Amniotic epithelial cell (primary cell): Measurements from ENCODE around the gene PI4KA.
"Not testable (repeated sequence)": the region's sequence is repeated elsewhere in the genome, so short reads cannot be mapped to it uniquely, and the experiment has no call there.

Source experiments
- DNase-seq: peaks from one replicate; pipeline ENCODE4 v3.0.0-alpha.2; 2010; ENCODE audit warnings: low read depth

PI4KA gene

DNA sequence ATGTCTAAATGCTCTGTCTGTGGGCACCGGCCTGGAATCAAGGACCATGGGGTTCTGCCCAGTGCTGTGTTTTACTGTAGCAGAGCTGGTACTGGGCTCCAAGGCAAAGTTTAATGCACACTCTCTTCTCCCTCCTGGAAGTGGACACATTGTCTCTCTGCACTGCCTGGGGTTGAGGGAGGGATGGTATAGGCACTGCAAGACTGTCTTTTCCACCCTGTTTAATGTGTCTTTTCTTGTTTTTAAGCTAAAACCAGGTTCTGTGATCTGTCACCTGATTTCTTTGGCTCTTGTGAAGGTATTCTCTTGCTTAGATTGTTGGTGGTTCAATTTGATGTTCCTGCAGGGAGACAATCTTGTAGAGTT, 194.0 kb downstream of the PI4KA start:
- DNase-seq = no peak

DNA sequence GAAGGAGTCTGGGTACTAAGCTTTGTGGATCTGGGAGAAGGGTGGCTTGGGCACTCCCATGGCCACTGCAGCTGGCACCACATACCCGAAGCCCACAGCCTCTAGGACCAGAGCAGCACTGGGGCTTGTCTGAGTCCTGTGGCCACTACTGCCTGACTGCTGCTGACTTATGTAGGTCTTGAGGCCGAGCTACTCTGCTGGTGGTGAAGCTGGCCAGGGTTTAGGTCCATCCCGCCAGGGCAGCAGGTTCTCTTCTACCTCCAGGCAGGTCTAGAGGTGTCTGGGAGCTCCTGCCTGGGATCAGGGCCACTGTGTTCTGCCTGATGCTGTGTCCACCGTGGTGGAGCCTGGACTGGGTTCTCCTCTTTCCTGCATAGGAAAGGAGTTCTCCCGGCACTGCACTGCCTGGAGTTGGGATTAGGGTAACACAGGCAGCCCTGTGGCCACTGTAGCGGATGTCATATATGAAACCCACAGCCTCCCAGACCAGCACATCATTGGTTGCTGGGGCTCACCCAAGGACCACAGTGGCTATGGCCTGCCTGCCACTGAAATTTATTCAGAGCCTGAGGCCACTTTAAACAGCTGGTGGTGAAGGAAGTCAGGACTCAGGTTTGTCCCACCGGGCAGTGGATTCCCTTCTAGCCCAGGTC, 194.5 kb downstream of the PI4KA start:
- no peak for DNase-seq

DNA sequence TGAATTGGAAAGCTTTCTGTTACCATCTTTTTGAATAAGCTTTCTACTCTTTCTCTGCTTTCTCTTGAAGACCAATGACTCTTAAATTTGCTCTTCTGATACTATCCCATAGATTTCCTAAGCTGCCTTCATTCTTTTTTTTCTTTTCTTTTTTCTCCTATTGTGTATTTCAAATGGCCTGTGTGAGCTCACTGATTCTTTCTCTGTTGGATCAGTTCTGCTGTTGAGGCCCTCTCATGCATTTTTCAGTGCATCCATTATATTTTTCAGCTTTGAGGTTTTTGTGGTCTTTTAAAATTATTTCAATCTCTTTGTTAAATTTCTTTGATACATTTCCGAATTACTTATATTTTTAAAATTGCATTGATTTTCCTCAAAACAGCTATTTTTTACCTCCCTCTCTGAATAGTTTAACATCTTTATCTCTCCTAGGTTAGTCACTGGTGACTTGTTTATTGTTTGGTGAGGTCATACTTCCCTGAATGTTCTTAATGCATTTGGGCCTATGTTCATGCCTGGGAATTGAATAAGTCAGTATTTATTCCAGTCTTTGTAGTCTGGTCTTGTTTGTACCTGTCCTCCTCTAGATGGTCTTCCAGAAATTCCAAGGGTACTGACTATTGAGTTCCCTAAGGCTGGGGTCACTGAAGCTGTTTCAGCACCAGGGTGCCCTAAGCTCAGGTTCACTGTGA, 195.3 kb downstream of the PI4KA start:
- DNase-seq = peak; percentile 18

DNA sequence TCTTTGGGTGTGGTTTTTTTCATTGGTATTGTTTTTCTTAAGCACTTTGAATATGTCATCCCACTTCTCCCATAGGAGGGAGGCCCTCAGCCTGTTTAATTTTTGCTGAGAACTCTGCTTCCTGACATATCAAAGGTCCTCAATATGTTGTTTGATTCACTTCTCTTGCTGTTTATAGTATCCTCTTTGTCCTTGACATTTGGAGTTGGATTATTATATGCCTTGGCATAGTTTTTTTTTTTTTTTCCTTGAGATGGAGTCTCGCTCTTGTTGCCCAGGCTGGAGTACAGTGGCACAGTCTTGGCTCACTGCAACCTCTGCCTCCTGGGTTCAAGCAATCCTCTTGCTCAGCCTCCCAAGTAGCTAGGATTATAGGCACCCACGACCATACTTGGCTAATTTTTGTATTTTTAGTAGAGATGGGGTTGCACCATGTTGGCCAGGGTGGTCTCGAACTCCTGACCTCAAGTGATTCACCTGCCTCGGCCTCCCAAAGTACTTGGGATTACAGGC, 196.0 kb downstream of the PI4KA start:
- DNase-seq = not testable (repeated sequence)

DNA sequence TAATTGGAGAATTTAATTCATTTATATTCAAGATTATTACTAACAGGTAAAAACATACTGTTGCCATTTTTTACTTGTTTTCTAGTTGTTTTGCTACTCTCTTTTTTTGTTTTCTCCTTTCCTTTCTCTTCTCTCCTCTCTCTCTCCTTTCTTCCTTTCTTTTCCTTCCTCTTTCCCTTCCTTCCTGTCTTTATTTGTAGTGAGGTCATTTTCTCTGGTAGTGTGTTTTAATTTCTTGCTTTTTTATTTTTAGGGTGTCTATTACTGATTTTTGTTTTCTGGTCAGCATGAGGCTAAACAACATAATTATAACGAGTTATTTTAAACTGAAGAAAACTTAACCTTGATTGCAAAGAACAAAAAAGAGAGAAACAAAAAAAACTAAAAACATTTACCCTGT, 197.1 kb downstream of the PI4KA start:
- DNase-seq = no peak

DNA sequence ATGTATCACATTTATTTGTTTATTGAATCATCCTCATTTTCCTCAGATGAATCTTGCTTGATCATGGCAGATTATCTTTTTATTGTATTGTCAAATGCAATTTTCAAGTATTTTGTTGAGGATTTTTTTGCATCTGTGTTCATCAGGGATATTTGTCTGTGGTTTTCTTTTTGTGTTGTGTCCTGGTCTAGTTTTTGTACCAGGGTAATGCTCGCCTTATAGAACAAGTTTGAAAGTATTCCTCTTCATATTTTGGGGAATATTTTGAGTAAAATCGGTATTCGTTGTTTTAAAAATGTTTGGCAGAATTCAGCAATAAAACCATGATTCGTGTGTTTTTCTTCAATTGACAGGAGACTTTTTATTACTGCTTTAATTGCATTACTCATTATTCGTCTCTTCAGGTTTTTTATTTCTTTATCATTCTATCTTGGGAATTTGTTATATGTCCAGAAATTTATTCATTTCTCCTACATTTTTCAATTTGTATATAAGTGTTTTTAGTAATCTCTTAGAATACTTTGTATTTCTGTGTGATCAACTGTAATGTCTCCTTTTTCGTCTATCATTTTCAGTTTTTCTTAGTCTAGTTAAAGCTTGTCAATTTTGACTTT, 198.1 kb downstream of the PI4KA start:
- DNase-seq = no peak

DNA sequence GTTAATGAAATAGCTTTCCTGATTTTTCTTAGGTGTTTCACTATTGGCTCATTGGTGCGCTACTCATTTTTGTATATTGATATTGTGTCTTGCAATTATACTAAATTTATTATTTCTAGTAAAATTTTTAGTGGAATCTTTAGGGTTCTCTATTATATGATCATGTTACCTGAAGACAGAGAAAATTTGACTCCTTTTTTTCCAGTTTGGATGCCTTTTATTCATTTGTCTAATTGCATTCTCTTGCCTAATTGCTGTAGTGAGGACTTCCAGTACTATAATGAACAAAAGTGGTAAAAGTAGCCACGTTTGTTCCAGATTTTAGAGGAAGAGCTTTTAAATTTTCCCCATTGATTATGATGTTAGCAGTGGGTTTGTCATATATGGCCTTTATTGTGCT, 198.7 kb downstream of the PI4KA start:
- DNase-seq = no peak

DNA sequence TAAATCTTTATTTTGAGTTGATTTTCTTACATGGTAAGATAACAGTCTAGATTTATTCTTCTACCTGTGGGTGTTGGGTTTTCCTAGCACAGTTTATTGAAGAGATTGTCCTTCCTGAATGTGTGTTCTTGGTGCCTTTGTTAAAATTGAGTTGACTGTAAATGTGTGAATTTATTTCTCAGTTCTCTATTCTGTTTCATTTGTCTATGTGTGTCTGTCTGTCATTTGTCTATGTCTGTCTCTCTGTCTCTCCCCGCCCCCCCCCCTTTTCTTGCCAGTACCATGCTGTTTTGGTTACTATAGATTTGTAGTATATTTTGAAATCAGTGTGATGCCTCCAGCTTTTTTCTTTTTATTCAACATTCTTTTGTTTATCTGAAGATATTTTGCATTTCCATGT, 199.4 kb downstream of the PI4KA start:
- DNase-seq = no peak

DNA sequence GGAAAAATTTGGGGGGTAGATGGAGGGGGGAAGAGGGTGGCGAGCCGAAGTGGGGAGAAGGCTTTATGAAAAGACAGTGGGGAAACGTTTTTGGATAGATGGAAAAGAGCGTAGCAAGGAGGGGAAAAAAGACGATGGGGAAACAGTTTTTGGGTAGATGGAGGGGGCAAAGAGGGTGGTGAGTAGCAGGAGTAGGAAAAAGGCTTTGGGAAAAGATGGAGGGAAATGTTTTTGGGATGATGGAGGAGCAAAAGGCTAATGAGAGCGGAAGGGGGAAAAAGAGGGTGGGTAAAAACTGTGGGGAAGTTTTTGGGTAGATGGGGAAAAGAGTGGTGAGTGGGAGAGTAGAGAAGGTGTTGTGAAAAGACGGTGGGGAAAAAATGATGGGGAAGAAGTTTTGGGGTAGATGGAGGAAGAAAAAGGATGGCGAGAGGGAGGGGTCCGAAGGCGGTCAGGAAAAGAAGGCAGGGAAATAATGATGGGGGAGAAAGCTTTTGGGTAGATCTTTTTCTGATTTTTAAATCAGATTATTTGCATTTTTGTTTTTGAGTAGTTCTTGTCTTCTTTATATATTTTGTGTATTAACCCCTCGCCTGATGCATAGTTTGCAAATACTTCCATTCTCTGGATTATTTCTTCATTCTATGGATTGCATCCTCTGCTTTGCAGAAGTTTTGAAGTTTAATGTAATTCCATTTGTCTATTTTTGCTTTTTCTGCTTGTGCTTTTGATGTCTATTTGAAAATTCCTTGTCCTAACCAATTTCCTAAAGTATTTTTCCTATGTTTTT, 200.0 kb downstream of the PI4KA start:
- DNase-seq = no peak

DNA sequence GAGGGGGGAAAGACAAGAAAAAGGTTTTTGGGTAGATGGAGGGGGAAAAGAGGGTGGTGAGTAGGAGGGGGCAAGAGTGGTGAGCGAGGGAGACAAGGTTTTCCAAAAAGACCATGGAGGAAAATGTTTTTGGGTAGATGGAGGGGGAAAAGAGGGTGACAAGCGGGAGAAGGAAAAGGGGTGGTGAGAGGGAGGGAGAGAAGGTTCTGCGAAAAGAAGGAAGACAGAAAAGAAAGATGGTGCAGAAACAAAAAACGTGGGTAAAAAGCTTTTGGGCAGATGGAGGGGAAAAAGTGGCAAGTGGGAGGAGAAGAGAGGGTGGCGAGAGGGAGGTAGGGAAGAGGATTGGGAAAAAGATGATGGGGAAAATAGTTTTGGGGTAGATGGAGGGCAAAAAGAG, 200.6 kb downstream of the PI4KA start:
- no peak for DNase-seq
